HG02571 (cell line): ENCODE data around the gene EMP2.
"Not testable (repeated sequence)": the region's sequence is repeated elsewhere in the genome, so short reads cannot be mapped to it uniquely, and the experiment has no call there.

Source experiments
- ATAC-seq: cut with Tn5 transposase; IDR thresholded peaks from one replicate; pipeline ENCODE4 v1.9.1; 2021; ENCODE audit warnings: mild to moderate bottlenecking, moderate library complexity; ENCODE audit not compliant: unreplicated experiment

The EMP2 gene

GRCh38 chr16:10578474-10579316, 1.7 kb downstream of the EMP2 start:
- ATAC-seq, result no peak

DNA sequence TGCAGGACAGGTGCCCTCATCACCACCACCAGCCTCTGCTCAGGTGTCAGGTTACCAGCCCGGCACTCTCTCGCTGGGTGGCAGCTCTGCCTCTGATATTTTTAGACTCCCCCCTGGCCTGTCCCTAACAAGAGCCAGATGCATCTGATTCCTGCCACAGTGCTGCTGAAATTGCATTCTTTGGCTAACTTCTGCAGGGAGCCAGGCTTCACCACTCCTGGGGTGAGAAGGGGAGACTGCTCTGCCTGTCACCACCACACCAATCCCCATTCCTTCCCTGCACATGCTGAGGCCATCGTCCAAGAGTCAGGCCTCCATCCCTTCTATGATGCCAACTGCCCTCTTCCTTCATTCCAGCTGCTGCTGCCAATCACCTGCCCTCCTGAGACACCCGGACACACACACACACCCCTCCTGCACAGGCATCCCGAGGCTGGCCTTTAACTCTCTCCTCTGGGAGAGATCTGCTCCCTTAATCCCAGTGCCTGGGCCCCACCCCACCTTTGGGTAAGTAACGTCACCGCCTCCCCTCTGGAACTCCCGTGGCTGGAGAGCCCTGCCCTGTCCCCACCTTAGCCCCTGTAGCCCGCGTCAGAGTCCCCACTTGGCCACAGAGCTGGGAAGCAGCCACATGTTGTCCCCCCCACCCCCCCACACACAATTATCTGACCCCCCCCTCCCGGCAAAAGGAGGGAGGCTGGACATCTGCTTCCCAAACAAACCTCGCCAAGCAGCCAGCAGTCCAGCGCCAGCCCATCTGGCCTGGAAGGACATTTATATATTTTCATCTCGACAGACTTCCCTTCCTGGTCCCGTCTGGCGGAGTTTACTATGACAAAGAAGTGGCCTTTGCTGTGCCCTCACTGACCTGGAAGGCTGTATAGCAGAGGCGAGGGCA, 2.8 kb downstream of the EMP2 start:
- no peak for ATAC-seq

DNA sequence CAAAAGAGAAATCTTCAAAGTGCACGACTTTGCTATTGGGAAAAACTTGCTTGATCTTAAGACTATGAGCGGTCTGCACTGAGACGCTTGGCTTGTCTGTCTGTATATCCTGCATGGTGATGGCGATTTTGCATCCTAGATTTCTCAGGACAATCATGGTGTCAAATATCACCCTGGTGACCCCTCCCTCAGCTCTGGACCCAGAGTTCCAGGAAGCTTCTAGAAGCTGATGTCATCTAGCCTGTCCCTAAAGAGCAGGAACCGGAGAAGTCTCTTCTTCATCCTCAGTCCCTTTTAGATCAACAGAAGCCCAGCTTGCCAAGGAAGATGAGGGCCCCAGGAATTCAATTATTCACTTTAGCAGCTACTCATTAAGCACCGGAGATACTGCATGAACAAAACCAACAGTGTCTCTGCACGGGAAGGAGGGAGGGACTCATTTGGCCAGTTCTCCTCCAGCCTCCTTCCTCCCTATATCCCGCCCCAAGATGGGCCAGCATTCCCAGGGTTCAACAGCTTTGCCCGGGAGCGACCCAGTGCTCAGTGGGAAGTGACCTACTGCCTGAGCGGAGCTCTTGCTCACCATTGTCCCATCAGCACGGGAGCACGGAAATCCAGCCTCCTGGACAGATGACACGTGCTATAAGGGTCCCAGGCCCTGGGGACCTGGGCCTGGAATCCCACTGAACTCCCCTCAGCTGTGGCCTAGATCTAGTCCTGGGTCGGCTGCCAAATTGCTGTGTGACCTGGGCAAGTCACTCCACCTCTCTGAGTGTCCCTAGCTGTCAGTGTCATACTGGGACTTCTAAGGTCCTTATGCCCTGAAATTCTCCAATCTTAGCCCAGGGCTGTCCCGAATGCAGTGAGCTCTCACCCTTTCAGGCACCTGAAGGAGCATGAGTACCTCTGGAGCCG, 3.8 kb downstream of the EMP2 start:
- no peak for ATAC-seq

- ATAC-seq, result no peak
Measured at GRCh38 chr16:10575506-10576130, 4.8 kb downstream of the EMP2 start.

GRCh38 chr16:10572611-10573010, 7.8 kb downstream of the EMP2 start:
- ATAC-seq, result no peak

DNA sequence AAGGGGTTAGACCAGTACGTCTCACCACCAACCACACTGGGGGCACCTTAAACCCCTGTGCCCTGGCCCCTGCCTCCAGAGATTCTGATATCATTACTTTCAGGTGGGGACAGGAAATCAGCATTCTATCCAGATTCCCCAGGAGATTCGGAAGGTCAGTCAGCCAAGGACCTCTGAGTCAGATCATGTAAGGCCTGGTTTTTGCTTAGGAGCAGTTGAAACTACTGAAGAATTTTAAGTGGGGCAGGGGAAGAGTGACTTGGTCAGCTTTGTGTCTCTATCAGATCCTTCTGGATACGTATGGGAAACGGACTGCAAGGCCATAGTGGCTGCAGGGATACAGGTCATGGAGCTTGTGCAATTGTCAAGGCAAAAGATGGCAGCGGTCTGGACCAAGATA, 9.0 kb downstream of the EMP2 start:
- ATAC-seq, result no peak

DNA sequence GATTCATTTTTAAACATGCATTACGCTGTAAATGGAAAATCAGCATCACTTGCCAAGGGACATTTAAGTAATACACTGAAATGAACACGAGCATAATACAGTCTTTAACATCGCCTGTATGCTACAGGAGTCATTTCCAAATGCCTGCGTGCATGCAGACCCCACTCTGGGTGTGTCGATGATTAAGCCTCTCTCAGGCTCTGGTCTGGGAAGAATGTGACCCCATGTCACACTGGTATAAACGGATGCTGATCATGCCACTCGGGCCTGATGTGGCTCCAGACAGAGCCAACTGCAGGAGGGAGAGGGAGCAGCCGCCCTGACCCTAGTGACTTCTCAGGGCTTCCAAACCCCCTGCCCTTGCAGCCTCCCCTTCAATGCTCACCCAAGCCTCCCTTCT, 10.8 kb downstream of the EMP2 start:
- no peak for ATAC-seq

- ATAC-seq, result no peak
Measured at GRCh38 chr16:10566613-10567012, 13.8 kb downstream of the EMP2 start.

DNA sequence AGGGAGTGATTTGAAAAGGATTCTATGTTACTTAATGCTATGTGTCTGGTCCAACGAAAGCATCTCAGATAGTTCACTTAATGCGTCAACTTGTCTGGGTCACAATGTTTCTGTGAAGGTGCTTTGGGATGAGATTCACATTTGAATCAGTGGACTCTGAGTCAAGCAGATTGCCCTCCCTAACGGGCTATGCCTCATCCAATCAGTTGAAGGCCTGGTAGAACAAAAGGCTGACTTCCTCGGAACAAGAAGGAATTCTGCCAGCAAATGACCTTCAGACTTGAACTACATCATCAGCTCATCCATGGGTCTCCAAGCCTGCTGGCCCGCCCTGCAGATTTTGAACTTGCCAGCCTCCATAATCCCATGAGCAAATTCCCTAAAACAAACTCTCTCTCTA, 15.2 kb downstream of the EMP2 start:
- no peak for ATAC-seq

DNA sequence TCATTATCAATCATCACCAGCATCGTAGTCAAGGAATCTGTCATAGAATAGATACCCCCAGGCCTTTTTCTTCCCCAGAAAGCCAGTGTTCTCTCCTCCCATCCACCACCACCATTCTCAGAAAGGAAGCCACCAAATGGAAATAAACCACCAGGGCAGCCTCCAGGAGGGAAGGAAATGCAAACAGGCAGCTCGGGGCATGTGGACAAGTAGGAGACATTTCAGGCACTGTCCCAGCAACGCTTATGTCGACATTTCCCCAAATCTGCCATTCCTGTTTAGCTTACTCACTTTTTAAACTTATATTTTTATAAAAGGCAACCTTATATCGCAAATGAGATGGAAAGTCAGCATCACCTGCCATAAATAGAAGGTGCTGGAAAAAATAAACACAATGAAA, 15.8 kb downstream of the EMP2 start:
- ATAC-seq, result no peak

DNA sequence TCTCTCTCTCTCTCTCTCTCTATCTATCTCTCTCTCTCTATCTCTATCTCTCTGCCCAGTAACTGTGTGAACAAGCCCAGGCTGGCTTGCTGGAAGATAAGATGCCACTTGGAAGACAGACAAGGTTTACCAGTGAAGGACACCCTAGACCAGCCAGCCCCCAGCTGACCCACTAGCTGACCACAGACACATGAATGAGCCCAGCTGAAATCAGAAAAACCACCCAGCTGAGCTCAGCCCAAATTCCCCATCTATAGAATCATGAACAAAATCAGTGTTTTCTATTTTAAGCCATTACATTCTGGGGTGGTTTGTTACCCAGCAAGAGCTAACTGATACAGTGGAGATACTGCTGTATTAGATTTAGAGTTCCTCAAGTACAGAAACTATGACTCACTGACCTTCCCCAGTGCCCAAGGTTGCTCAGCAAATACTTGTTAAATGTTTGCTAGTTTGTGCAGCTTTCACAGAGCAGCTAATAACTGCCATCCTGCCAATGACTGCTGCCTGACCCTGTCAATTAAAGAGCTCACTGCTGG, 18.0 kb downstream of the EMP2 start:
- no peak for ATAC-seq

DNA sequence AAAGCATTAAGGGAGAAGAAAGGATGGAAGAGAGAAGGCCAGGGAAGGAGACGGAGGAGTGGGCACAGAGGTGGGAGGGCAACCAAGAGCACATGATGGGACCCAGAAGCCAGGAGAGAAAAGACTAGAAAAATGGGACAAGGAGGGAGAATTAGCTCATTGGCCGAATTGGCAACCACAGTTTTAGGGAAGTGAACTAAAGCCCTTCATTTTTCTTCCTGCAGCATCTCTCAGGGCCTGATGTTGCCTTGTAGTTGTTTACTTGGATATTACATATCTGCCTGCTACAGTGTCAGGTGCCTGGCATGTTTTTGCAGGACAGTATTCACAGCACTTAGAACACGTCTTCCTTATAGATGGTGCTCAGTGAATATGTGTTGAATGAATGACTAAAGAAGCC, 19.0 kb downstream of the EMP2 start:
- ATAC-seq, result no peak

DNA sequence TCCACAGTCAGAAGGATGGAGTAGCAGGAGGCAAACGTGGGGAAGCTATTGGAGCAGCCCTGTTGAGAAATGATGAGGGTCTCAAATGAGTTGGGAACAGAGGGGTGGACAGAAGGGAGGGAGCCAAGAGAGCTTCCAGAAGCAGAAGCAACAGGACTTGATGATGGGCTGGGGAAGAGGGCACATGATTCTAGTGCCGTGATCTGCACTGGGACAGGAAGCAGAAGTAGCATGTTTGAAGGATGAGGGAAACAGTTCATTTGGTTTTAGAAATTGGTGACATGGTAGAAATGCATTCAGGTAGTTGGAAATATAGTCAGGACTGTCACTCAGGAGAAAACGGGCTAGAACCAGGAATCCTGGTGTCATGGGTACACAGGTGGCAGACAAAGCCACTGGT, 19.4 kb downstream of the EMP2 start:
- no peak for ATAC-seq

DNA sequence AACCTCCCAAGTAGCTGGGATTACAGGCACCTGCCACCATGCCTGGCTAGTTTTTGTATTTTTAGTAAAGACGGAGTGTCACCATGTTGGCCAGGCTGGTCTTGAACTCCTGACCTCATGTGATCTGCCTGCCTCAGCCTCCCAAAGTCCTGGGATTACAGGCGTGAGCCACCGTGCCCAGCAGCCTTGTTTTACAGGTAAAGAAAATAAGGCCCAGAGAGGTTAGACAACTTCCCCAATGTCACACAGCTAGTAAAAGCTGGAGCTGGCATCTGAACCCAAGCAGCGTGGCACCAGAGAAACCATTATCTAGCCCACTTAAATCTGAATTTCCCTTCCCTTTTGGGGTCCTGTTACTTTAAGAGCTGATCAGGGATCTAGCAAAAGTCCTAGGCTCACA, 20.6 kb downstream of the EMP2 start:
- ATAC-seq, result not testable (repeated sequence)

DNA sequence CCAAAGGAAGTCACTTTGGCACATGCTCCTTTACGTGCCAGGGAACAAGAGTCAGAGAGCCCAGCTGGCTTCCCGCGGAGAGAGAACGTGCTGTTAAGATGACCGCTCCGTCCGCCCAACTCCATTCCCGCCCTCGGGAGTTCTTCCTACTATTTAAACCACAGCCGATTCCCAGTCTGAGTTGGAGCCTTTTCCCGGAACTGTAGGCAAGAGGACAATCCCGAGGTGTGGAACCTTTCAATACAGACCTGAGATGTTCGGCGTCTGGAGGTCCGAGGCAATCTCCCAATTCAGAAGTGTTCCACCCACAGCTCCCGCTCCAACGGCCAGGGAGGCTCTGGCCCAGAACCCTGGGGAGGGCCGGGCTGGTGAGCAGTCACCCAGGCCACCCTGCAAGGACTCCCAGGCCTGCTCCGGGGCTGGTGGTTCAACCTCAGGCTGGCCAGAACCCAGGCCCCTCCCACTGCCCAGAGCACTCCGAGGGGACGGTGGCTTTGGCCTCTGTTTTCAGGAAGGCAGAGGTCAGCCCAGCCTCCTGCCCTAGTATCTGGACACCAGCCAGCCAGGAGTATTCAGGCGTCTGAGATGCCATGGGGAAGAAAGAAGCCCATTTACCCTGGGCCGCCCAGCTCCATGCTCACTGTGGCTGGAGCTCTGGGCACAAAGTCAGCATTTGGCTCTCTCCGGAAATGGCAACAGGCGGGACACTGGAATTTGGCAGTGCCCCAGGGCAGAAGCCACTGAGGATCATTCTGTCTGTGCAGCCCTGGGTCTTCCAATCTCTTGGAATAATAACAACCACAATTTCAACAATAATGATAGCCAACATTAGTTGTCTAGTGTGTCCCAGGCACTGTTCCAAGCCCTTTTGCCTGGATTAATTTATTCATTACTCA, 21.4 kb downstream of the EMP2 start:
- no peak for ATAC-seq

GRCh38 chr16:10558305-10558704, 22.1 kb downstream of the EMP2 start:
- ATAC-seq, result no peak

GRCh38 chr16:10557750-10558149, 22.6 kb downstream of the EMP2 start:
- no peak for ATAC-seq

DNA sequence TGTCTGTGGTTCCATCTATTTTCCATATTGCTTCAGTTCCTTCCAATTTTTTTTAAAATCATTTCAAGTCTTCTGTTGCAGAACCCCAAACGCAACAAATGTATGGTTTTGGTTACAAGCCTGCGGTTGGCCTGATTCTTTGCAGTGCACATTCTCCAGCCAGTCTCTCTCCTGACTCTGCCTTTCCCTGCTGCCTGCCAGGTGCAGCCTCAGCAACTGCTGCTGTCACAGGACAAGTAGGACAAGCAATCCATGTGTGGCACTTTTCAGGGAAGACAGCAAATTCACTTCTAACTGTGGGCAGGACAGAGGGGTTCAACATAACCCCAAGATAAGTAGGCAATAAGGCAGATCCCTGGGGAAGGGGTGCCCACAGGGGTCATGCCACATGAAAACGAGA, 24.2 kb downstream of the EMP2 start:
- no peak for ATAC-seq

DNA sequence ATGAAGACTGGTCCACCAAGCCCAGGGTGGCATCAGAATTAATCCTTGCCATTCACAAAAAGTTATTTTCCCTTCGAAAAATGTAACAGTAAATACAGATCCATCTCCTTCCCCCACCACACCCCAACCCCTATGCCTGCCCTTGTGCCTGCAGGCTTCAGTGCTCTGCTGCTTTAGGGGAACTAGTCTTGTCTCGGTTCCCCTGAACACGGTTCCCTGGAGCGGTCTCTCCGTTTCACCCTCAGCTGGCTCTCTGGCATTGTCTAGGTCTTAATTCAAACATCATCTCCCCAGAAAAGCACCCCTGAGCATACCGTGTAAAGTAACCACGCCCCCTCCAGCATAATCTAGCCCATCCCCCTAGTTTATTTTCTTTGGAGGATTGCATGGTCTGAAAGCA, 25.8 kb downstream of the EMP2 start:
- ATAC-seq, result no peak
